Measurements from ENCODE around the gene DGKI. TPM values are rescaled to one million over a fixed set of nuclear protein-coding genes. Genes with fewer than 3 reads are reported as not detected.

DGKI gene
- total RNA-seq, 4 donors from 2014 or later: 0.42 to 6.2 (median 2.0) TPM

DNA sequence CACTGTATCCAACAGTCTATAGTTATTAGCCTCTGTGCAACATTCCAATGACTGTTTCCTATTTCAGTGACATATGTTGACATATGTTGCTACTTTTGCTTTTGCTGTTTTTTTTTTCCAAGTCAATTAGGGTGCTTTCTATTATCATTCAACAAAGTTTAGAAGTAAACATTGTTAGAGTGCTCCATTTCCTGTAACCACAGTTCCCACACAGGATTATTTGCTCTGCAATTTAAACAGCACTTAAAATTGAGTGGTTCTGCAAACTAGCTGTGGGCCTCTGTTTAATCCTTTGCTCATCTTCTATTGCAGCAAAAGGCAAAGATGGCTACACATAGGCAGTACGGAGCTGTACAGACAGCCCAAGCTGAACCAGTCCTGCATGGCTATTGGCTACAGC lies 456.7 kb downstream of the DGKI start:
- Histone ChIP-seq H3K27me3 (no peaks in the 10 kb centered on the region), H3K4me3 (no peak overlapping the region), H3K4me1 (no peaks in the 10 kb centered on the region), H3K27ac (no peak overlapping the region), H3K36me3 (no peaks in the 10 kb centered on the region), H3K9me3 (no peaks in the 10 kb centered on the region)
- TF ChIP-seq EP300 (IDR thresholded peaks at IDR 0.05) (no peak), POLR2A (IDR thresholded peaks at IDR 0.05) (no peak), CTCF (IDR thresholded peaks at IDR 0.05) (no peak)
- DNase-seq (ENCODE audit: low spot score in 2 of 2): no peak
- WGBS: 80% methylated on average over 1 of the region's 1 CpG

GRCh38 chr7:137388916-137389315 lies 457.9 kb downstream of the DGKI start:
- Histone ChIP-seq H3K27ac (no peak overlapping the region), H3K4me1 (no peaks in the 10 kb centered on the region), H3K36me3 (no peaks in the 10 kb centered on the region), H3K9me3 (no peaks in the 10 kb centered on the region), H3K27me3 (no peaks in the 10 kb centered on the region), H3K4me3 (no peak overlapping the region)
- WGBS: 62% methylated on average over 1 of the region's 1 CpG
- DNase-seq (ENCODE audit: low spot score in 2 of 2): no peak
- no peak for TF ChIP-seq CTCF (IDR thresholded peaks at IDR 0.05)
- TF ChIP-seq POLR2AphosphoS5 (IDR thresholded peaks at IDR 0.05): no peak
- no peak for TF ChIP-seq EP300 (IDR thresholded peaks at IDR 0.05)
- no peak for TF ChIP-seq POLR2A (IDR thresholded peaks at IDR 0.05)

DNA sequence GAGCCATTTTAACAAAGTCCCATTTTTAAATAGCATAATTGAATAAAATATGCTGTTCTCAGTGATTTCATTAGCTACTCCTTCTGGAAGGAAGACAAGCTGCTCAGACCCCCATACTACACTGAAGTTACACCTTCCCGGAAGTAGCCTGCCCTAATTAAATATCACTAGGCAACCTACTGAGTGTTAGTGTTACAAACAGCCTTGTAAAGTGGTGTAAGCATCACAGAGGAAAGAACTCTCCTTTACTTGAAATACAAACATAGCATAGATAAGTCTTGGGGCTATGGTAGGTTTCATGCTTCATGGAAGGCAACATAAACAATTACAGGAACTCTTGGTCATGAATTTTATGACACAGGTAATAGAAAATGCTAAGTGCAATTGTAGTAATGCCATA lies 459.8 kb downstream of the DGKI start:
- DNase-seq (ENCODE audit: low spot score in 2 of 2): no peak
- no peaks in the 10 kb centered on the region for H3K36me3 ChIP-seq
- H3K4me3 ChIP-seq: no peak overlapping the region
- no peaks in the 10 kb centered on the region for H3K4me1 ChIP-seq
- no peak for TF ChIP-seq POLR2AphosphoS5 (IDR thresholded peaks at IDR 0.05)
- H3K9me3 ChIP-seq: no peaks in the 10 kb centered on the region
- no peaks in the 10 kb centered on the region for H3K27me3 ChIP-seq
- 33% methylated on average over 1 of the region's 1 CpG for WGBS
- H3K27ac ChIP-seq: no peak overlapping the region

GRCh38 chr7:137381045-137381444 lies 465.7 kb downstream of the DGKI start:
- TF ChIP-seq EP300 (IDR thresholded peaks at IDR 0.05) (no peak), POLR2A (IDR thresholded peaks at IDR 0.05) (no peak), POLR2AphosphoS5 (IDR thresholded peaks at IDR 0.05) (no peak), CTCF (IDR thresholded peaks at IDR 0.05) (no peak)
- H3K36me3 ChIP-seq: no peaks in the 10 kb centered on the region
- no peaks in the 10 kb centered on the region for H3K4me1 ChIP-seq
- H3K9me3 ChIP-seq: peaks cover 4% of the 10 kb centered on the region
- WGBS: 36% methylated on average over 1 of the region's 1 CpG
- no peak overlapping the region for H3K27ac ChIP-seq
- H3K4me3 ChIP-seq: no peak overlapping the region
- no peak for DNase-seq (ENCODE audit: low spot score in 2 of 2)
- no peaks in the 10 kb centered on the region for H3K27me3 ChIP-seq

GRCh38 chr7:137373507-137373906 lies 473.3 kb downstream of the DGKI start:
- Histone ChIP-seq H3K4me1 (no peaks in the 10 kb centered on the region), H3K27me3 (no peaks in the 10 kb centered on the region), H3K9me3 (peaks cover 4% of the 10 kb centered on the region), H3K4me3 (no peak overlapping the region), H3K27ac (no peak overlapping the region), H3K36me3 (no peaks in the 10 kb centered on the region)
- TF ChIP-seq POLR2A (IDR thresholded peaks at IDR 0.05) (no peak), CTCF (IDR thresholded peaks at IDR 0.05) (no peak), EP300 (IDR thresholded peaks at IDR 0.05) (no peak), POLR2AphosphoS5 (IDR thresholded peaks at IDR 0.05) (no peak)
- 52% methylated on average over 2 of the region's 2 CpGs for WGBS
- DNase-seq (ENCODE audit: low spot score in 2 of 2): no peak

DNA sequence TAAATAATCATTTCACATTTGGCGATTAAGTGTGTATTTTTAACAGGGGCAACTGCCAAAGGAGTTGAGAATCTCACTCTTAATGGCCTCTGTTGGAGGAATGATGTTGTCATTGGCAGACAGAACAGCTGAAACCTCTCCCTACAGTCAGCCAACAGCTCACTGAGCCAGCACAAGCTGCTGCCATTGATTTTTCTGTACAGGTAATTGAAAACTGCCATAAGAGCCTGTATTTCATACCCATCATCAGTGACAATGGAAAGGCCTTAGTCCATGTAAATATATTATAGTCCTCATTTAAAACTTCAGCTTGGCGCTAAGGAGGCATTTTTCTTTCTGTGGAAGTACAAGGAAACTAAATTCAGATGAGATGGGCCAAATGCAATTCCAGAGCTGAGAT lies 475.2 kb downstream of the DGKI start:
- Histone ChIP-seq H3K27ac (no peak overlapping the region), H3K4me3 (no peak overlapping the region), H3K4me1 (no peaks in the 10 kb centered on the region), H3K36me3 (no peaks in the 10 kb centered on the region), H3K9me3 (no peaks in the 10 kb centered on the region), H3K27me3 (no peaks in the 10 kb centered on the region)
- WGBS: 79% methylated on average over 2 of the region's 2 CpGs
- TF ChIP-seq POLR2A (IDR thresholded peaks at IDR 0.05): no peak
- no peak for TF ChIP-seq EP300 (IDR thresholded peaks at IDR 0.05)
- TF ChIP-seq CTCF (IDR thresholded peaks at IDR 0.05): no peak
- no peak for TF ChIP-seq POLR2AphosphoS5 (IDR thresholded peaks at IDR 0.05)
- no peak for DNase-seq (ENCODE audit: low spot score in 2 of 2)

All from suprapubic skin (tissue), 4 donors.